ENCODE results near the gene PNRC2. TPM values are rescaled to one million over a fixed set of nuclear protein-coding genes. Genes with fewer than 3 reads are reported as not detected.

Gene PNRC2
- total RNA-seq, 1 donor from 2014 or later, result 92.8 TPM

DNA sequence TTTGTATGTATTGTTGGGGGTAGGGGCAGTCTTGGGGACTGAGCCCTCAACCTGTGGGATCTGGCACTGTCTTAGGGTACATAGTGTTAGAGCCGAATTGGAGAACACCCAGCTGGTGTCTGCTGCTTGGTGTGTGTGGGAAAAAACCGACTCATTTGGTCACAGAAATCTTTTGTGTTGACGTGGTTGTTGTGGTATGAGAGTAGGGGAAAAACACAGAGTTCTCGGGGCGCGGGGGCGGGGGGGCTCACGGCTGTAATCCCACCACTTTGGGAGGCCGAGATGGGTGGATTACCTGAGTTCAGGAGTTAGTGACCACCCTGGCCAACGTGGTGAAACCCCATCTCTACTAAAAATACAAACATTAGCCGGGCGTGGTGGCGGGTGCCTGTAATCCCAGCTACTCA is 35.8 kb downstream of the PNRC2 start:
- H3K27me3 ChIP-seq, result no peaks in the 10 kb centered on the region
- DNase-seq (ENCODE audit: extremely low spot score in 2 of 2), result no peak
- H3K9me3 ChIP-seq, result no peaks in the 10 kb centered on the region
- H3K36me3 ChIP-seq, result no peaks in the 10 kb centered on the region
- H3K4me1 ChIP-seq, result no peaks in the 10 kb centered on the region
- intact Hi-C loops (cut with DNase I), result no loop called here
- H3K4me3 ChIP-seq, result no peak overlapping the region
- TF ChIP-seq POLR2AphosphoS5 (IDR thresholded peaks at IDR 0.05; ENCODE audit: insufficient read depth in 1 of 2, low read depth in 1 of 2), result no peak
- TF ChIP-seq, protein P1, sequence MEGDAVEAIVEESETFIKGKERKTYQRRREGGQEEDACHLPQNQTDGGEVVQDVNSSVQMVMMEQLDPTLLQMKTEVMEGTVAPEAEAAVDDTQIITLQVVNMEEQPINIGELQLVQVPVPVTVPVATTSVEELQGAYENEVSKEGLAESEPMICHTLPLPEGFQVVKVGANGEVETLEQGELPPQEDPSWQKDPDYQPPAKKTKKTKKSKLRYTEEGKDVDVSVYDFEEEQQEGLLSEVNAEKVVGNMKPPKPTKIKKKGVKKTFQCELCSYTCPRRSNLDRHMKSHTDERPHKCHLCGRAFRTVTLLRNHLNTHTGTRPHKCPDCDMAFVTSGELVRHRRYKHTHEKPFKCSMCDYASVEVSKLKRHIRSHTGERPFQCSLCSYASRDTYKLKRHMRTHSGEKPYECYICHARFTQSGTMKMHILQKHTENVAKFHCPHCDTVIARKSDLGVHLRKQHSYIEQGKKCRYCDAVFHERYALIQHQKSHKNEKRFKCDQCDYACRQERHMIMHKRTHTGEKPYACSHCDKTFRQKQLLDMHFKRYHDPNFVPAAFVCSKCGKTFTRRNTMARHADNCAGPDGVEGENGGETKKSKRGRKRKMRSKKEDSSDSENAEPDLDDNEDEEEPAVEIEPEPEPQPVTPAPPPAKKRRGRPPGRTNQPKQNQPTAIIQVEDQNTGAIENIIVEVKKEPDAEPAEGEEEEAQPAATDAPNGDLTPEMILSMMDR (IDR thresholded peaks at IDR 0.05), result no peak
- no peak for TF ChIP-seq POLR2A (IDR thresholded peaks at IDR 0.05)
- H3K27ac ChIP-seq, result no peak overlapping the region

DNA sequence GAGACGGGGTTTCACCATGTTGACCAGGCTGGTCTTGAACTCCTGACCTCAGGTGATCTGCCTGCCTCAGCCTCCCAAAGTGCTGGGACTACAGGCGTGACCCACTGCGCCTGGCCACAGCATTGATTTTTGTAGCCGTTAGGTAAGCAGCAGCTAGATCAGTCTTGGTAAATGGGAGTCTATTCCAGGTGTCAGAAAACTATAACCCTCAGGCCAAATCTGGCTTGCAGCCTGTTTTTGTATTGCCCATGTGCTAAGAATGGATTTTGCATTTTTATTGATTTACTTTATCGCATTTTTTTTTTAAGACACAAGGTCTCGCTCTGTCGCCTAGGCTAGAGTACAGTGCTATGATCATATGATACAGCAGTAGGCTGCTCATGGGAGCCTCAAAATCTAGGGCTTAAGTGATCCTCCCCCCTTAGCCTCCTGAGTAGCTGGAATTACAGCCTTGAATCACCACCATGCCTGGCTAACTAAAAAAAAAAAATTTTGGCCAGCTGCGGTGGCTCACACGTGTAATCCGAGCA is 37.1 kb downstream of the PNRC2 start:
- no peaks in the 10 kb centered on the region for H3K27me3 ChIP-seq
- intact Hi-C loops (cut with DNase I), result no loop called here
- DNase-seq (ENCODE audit: extremely low spot score in 2 of 2), result no peak

DNA sequence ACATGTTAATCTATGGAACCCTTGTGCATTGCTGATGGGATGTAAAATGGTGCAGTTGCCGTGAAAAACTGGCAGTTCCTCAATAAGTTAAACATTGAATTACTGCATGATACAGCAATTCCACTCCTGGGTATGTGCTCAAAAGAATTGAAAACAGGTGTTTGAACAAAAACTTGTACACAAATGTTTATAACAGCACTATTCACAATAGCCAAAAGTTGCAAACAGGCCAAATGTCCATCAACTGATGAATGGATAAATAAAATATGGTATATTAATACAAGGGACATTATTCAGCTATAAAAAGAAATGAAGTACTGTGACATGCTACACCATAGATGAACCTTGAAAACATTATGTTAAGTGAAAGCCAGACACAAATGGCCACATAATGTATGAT is 38.2 kb downstream of the PNRC2 start:
- no peaks in the 10 kb centered on the region for H3K27me3 ChIP-seq
- no peaks in the 10 kb centered on the region for H3K9me3 ChIP-seq
- H3K36me3 ChIP-seq, result no peaks in the 10 kb centered on the region
- DNase-seq (ENCODE audit: extremely low spot score in 2 of 2), result no peak
- H3K4me3 ChIP-seq, result no peak overlapping the region
- intact Hi-C loops (cut with DNase I), result no loop called here
- no peaks in the 10 kb centered on the region for H3K4me1 ChIP-seq
- no peak for TF ChIP-seq POLR2A (IDR thresholded peaks at IDR 0.05)
- TF ChIP-seq POLR2AphosphoS5 (IDR thresholded peaks at IDR 0.05; ENCODE audit: insufficient read depth in 1 of 2, low read depth in 1 of 2), result no peak
- TF ChIP-seq, protein P1 (IDR thresholded peaks at IDR 0.05), result no peak
- H3K27ac ChIP-seq, result no peak overlapping the region

More for the DNA sequence above, 37.1 kb downstream of the PNRC2 start:
- no peaks in the 10 kb centered on the region for H3K4me1 ChIP-seq
- no peaks in the 10 kb centered on the region for H3K36me3 ChIP-seq
- TF ChIP-seq POLR2AphosphoS5 (IDR thresholded peaks at IDR 0.05; ENCODE audit: insufficient read depth in 1 of 2, low read depth in 1 of 2) (no peak), POLR2A (IDR thresholded peaks at IDR 0.05) (no peak)
- TF ChIP-seq, protein P1 (IDR thresholded peaks at IDR 0.05), result no peak
- H3K4me3 ChIP-seq, result no peak overlapping the region
- H3K9me3 ChIP-seq, result no peaks in the 10 kb centered on the region
- no peak overlapping the region for H3K27ac ChIP-seq

DNA sequence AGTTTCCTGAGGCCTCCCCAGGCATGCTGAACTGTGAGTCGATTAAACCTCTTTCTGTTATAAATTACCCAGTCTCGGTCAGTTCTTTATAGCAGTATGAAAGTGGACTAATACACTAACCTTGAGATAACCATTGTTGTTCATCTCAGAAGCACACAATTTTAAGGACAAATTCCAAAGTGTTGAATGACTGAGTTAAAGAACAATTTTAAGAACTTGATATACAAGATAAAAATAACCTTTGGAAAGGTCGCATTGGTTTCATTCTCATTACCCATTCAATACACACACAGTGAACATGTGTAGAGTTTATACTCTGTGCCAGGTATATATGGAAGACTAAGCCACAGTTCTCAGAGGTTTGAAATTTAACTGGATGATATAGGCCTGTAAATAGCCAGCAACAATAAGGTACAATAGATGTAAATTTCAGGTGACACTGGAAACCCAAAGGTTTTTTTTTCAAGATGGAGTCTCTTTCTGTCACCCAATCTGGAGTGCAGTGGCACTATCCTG is 39.6 kb downstream of the PNRC2 start:
- DNase-seq (ENCODE audit: extremely low spot score in 2 of 2), result no peak
- Histone ChIP-seq H3K4me1 (no peaks in the 10 kb centered on the region), H3K36me3 (no peaks in the 10 kb centered on the region), H3K27me3 (no peaks in the 10 kb centered on the region), H3K4me3 (no peak overlapping the region), H3K27ac (no peak overlapping the region), H3K9me3 (no peaks in the 10 kb centered on the region)
- intact Hi-C loops (cut with DNase I), result no loop called here
- TF ChIP-seq POLR2AphosphoS5 (IDR thresholded peaks at IDR 0.05; ENCODE audit: insufficient read depth in 1 of 2, low read depth in 1 of 2) (no peak), POLR2A (IDR thresholded peaks at IDR 0.05) (no peak)
- TF ChIP-seq, protein P1 (IDR thresholded peaks at IDR 0.05), result no peak

DNA sequence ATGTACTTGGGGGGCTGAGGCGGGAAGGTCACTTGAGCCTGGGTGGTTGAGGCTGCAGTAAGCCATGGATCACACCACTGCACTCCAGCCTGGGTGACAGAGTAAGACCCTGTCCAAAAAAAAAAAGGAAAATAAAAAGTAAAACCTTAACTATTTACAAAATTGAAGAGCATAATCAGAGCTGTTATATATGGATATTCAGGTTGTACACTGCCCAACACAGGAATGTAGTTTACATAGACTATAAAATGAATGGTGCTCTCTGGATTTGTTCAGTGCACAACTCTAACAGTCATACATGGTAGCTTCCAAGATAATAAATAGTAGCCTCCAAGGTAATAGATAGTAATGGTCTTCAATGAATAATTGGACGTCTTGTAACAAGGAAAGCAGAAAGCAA is 43.1 kb downstream of the PNRC2 start:
- no peaks in the 10 kb centered on the region for H3K27me3 ChIP-seq
- no peaks in the 10 kb centered on the region for H3K4me1 ChIP-seq
- no peak overlapping the region for H3K27ac ChIP-seq
- TF ChIP-seq, protein P1 (IDR thresholded peaks at IDR 0.05), result no peak
- TF ChIP-seq POLR2AphosphoS5 (IDR thresholded peaks at IDR 0.05; ENCODE audit: insufficient read depth in 1 of 2, low read depth in 1 of 2) (no peak), POLR2A (IDR thresholded peaks at IDR 0.05) (no peak)
- H3K4me3 ChIP-seq, result no peak overlapping the region
- intact Hi-C loops (cut with DNase I), result no loop called here
- no peaks in the 10 kb centered on the region for H3K9me3 ChIP-seq
- H3K36me3 ChIP-seq, result no peaks in the 10 kb centered on the region
- no peak for DNase-seq (ENCODE audit: extremely low spot score in 2 of 2)

All from vagina (tissue), 2 donors.